LNCaP clone FGC (cell line): ENCODE results near the gene ZNF438.
"Not testable (repeated sequence)": the region's sequence is repeated elsewhere in the genome, so short reads cannot be mapped to it uniquely, and the experiment has no call there.

Experiments
- DNase-seq: peaks from one replicate; pipeline ENCODE4 v3.0.0-alpha.2; 2011; ENCODE audit warnings: low read depth
- H3K4me3 ChIP-seq: 2 replicates; pipeline ENCODE4 v1.5.1; 2011; ENCODE audit warnings: mild to moderate bottlenecking, low read depth, low read length, control low read depth
- CTCF ChIP-seq: IDR thresholded peaks from 2 replicates; pipeline ENCODE4 v1.5.1; 2012; ENCODE audit warnings: mild to moderate bottlenecking; ENCODE audit not compliant: control insufficient read depth, insufficient read depth; ENCODE audit errors: extremely low read depth

ZNF438 gene

DNA sequence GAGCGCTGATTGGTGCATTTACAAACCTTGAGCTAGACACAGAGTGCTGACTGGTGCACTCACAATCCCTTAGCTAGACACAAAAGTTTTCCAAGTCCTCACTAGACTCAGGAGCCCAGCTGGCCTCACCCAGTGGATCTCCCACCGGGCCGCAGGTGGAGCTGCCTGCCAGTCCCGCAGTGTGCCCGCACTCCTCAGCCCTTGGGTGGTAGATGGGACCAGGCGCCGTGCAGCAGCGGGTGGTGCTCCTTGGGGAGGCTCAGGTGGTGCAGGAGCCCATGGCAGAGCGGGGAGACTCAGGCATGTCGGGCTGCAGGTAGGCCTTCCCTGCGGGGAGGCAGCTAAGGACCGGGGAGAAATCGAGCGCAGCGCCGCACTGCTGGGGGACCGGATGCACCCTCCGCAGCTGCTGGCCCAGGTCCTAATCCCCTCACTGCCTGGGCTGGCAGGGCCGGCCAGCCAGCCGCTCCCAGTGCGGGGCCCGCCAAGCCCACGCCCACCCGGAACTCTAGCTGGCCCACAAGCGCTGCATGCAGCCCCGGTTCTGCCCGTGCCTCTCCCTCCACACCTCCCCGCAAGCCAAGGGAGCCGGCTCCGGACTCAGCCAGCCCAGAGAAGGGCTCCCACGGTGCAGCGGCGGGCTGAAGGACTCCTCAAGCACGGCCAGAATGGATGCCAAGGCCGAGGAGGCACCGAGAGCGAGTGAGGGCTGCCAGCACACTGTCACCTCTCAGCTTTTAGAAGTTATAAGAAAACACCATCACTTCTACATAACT is 128.9 kb downstream of the ZNF438 start:
- no peak for DNase-seq
- no peak overlapping the region for H3K4me3 ChIP-seq
- no peak for TF ChIP-seq CTCF

- not testable (repeated sequence) for H3K4me3 ChIP-seq, DNase-seq
Observed at GRCh38 chr10:30901487-30901886, 130.2 kb downstream of the ZNF438 start.

GRCh38 chr10:30898964-30899363 is 132.7 kb downstream of the ZNF438 start:
- H3K4me3 ChIP-seq = no peak overlapping the region
- DNase-seq = no peak
- no peak for TF ChIP-seq CTCF

DNA sequence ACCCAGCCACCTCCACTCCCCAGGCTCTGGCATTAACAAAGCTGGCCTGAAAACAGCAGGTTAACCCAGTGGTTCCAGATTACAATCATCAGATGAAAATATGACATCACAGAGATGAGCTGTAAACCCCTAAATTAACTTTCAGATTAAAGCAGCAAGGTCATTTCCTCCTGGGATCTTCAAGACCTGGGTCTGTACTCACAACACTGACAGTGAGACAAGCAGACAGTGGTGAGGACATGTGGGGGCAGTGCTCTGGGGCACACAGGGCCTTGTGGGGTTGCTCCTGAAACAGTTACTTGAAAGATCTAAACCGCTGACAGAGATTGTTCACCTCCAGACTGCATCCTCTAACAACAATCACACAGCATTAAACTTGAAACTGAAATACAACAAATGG is 134.1 kb downstream of the ZNF438 start:
- no peak for TF ChIP-seq CTCF
- DNase-seq = no peak

GRCh38 chr10:30897048-30897447 is 134.6 kb downstream of the ZNF438 start:
- H3K4me3 ChIP-seq = no peak overlapping the region
- TF ChIP-seq CTCF = no peak
- DNase-seq = peak; percentile 19

More for the DNA sequence above, 134.1 kb downstream of the ZNF438 start:
- no peak overlapping the region for H3K4me3 ChIP-seq

DNA sequence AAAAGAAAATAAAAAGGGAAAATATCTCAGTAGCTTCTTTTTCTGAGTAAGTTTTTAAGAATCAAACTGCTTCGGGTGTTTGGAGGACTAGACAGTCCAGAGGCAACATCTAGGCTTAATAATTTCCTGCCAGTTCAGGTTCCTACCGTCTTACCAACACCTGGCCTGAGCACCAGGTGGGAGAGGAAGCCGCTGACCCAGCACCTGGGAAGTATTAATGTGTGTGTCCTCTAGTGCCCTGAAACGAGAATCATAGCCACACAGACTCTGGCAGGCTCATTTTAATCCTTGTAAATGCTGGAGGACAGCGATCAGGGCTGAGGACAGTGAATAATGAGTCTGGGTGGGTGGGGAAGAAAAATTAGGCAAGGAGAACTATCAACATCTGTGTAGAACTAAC is 137.4 kb downstream of the ZNF438 start:
- DNase-seq = no peak
- H3K4me3 ChIP-seq = no peak overlapping the region
- TF ChIP-seq CTCF = no peak

GRCh38 chr10:30893208-30893607 is 138.5 kb downstream of the ZNF438 start:
- TF ChIP-seq CTCF = no peak
- DNase-seq = no peak
- H3K4me3 ChIP-seq = no peak overlapping the region
